Measurements from ENCODE around the gene VTI1B.

The VTI1B gene

GRCh38 chr14:67675219-67675582, 769 bp upstream of the VTI1B start:
- DNase-seq = peak; percentile 32

- peak; percentile 70 for DNase-seq
Measured at GRCh38 chr14:67674139-67674479, 323 bp downstream of the VTI1B start.

- DNase-seq = no peak
Measured at GRCh38 chr14:67673451-67673850, 981 bp downstream of the VTI1B start.

- DNase-seq = no peak
Measured at GRCh38 chr14:67668559-67668958, 5.9 kb downstream of the VTI1B start.

GRCh38 chr14:67666750-67667449, 7.5 kb downstream of the VTI1B start:
- DNase-seq = peak; percentile 79

GRCh38 chr14:67665868-67666267, 8.6 kb downstream of the VTI1B start:
- DNase-seq = no peak

GRCh38 chr14:67663633-67664032, 10.8 kb downstream of the VTI1B start:
- no peak for DNase-seq

- no peak for DNase-seq
Measured at GRCh38 chr14:67653651-67654280, 20.7 kb downstream of the VTI1B start.

- no peak for DNase-seq
Measured at GRCh38 chr14:67652189-67652588, 22.2 kb downstream of the VTI1B start.

- no peak for DNase-seq
Measured at GRCh38 chr14:67650694-67651093, 23.7 kb downstream of the VTI1B start.

GRCh38 chr14:67650151-67650550, 24.3 kb downstream of the VTI1B start:
- DNase-seq = no peak

- DNase-seq = no peak
Measured at GRCh38 chr14:67646131-67646530, 28.3 kb downstream of the VTI1B start.

GRCh38 chr14:67645414-67645813, 29.0 kb downstream of the VTI1B start:
- no peak for DNase-seq

- no peak for DNase-seq
Measured at GRCh38 chr14:67644428-67644827, 30.0 kb downstream of the VTI1B start.

GRCh38 chr14:67643713-67644112, 30.7 kb downstream of the VTI1B start:
- DNase-seq = no peak

GRCh38 chr14:67641902-67642749, 32.3 kb downstream of the VTI1B start:
- peak; percentile 63 for DNase-seq

- DNase-seq = no peak
Measured at GRCh38 chr14:67641480-67641879, 33.0 kb downstream of the VTI1B start.

- DNase-seq = no peak
Measured at GRCh38 chr14:67638642-67639041, 35.8 kb downstream of the VTI1B start.

- DNase-seq = peak; percentile 85
Measured at GRCh38 chr14:67636361-67636919, 38.0 kb downstream of the VTI1B start.

GRCh38 chr14:67633451-67634147, 40.8 kb downstream of the VTI1B start:
- DNase-seq = no peak

GRCh38 chr14:67630938-67631337, 43.5 kb downstream of the VTI1B start:
- DNase-seq = no peak

GRCh38 chr14:67630186-67630585, 44.2 kb downstream of the VTI1B start:
- no peak for DNase-seq

GRCh38 chr14:67627519-67627918, 46.9 kb downstream of the VTI1B start:
- no peak for DNase-seq

Measured in hematopoietic multipotent progenitor cell treated with erythropoietin and hydrocortisone succinate and interleukin-3 and kit ligand, for 8 days (in vitro differentiated cells).